Kidney epithelial cell (primary cell): ENCODE results near the gene TYMP. TPM values are rescaled to one million over a fixed set of nuclear protein-coding genes. Genes with fewer than 3 reads are reported as not detected.

Experiments used
- DNase-seq: peaks from one replicate; pipeline ENCODE4 v3.0.0-alpha.2; 2010; ENCODE audit warnings: low read depth
- H3K27me3 ChIP-seq: 2 replicates; pipeline ENCODE4 v1.6.0; 2011; ENCODE audit warnings: low read length; ENCODE audit not compliant: control insufficient read depth, insufficient read depth
- H3K36me3 ChIP-seq: 2 replicates; pipeline ENCODE4 v1.5.1; 2011; ENCODE audit warnings: low read length; ENCODE audit not compliant: control insufficient read depth, insufficient read depth
- H3K4me3 ChIP-seq: 2 replicates; pipeline ENCODE4 v1.5.1; 2011; ENCODE audit warnings: low read depth, mild to moderate bottlenecking, control low read depth, low read length
- total RNA-seq: library from RNA; depleted of rRNA; stranded (reverse); fragments of >200 nt; gene quantifications from 2 replicates; pipeline ENCODE4 v1.2.3, GENCODE V29; 2015
- TF ChIP-seq, protein P1 (sequence below): IDR thresholded peaks from 2 replicates; pipeline ENCODE4 v1.5.1; 2011; ENCODE audit warnings: mild to moderate bottlenecking, moderate library complexity, low read length, control low read depth, inconsistent platforms; ENCODE audit not compliant: insufficient read depth, poor library complexity, severe bottlenecking

TYMP gene
- total RNA-seq, 1 donor from 2014 or later: 53.1 TPM

DNA sequence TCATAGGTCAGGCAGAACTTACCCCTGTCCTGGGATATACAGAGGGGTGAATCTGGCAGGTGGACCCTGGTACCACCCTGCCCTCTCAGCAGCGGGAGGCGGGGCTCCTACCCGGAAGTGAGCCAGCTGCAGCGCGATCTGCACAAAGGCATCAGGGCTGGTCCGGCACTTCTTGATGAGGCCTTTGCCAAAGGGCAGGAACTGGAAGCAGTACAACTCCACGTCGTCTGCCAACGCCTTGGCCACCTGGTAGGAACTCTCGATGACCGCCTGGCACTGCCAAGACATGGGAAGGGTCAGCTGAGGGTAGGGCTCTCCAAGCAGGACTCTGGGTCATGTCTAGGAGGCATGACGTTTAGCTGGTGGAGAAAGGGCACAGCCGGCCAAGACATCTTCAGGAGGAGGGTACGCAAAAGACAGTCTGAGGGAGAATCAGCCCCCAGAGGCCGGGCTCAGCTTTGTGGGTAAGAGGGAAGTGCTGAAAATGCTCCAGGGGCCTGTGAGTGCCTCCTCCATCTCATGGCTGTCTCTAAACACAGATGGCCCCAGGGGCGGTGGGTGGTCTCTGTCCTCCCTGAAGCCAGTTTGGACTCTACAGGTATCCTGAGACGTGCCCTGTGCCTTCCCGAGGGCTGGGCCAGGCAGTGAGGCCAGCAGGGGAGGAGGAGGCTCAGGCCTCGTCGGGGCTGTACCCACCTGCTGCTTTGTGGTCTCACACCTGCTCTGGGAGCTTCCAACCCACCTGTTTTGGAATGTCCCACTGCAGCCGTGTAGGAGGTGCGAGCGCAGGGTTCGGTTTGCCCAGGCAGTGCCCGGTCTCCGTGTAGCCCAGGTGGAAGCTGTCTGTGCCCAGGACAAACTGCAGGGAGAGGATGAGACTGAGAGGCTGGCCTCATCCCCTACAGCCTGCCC, 41.7 kb upstream of the TYMP start:
- TF ChIP-seq, protein P1, sequence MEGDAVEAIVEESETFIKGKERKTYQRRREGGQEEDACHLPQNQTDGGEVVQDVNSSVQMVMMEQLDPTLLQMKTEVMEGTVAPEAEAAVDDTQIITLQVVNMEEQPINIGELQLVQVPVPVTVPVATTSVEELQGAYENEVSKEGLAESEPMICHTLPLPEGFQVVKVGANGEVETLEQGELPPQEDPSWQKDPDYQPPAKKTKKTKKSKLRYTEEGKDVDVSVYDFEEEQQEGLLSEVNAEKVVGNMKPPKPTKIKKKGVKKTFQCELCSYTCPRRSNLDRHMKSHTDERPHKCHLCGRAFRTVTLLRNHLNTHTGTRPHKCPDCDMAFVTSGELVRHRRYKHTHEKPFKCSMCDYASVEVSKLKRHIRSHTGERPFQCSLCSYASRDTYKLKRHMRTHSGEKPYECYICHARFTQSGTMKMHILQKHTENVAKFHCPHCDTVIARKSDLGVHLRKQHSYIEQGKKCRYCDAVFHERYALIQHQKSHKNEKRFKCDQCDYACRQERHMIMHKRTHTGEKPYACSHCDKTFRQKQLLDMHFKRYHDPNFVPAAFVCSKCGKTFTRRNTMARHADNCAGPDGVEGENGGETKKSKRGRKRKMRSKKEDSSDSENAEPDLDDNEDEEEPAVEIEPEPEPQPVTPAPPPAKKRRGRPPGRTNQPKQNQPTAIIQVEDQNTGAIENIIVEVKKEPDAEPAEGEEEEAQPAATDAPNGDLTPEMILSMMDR: no peak
- DNase-seq: no peak
- no peaks in the 10 kb centered on the region for H3K36me3 ChIP-seq
- no peak overlapping the region for H3K4me3 ChIP-seq
- peaks cover 3% of the 10 kb centered on the region for H3K27me3 ChIP-seq

DNA sequence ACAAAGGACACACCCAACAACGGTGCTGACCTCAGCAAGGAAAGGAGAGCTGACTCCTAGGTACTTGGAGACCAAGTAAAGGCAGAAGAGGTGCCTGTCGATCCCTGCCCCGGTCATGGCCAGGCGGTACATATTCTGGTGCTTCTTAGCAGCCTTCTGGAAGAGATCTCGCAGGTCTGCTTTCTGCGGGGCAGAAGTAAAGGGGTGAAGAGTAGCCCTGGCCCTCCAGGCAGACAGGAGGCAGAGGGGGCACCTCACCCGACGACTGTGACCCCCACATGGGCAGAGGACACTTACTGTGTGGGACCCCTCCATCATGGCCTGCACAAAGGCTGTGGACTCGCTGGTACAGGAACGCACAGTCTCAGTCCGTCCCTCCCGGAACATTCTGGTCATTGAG, 41.0 kb upstream of the TYMP start:
- DNase-seq: no peak
- TF ChIP-seq, protein P1: no peak
- no peaks in the 10 kb centered on the region for H3K36me3 ChIP-seq
- H3K4me3 ChIP-seq: no peak overlapping the region
- peaks cover 3% of the 10 kb centered on the region for H3K27me3 ChIP-seq

DNA sequence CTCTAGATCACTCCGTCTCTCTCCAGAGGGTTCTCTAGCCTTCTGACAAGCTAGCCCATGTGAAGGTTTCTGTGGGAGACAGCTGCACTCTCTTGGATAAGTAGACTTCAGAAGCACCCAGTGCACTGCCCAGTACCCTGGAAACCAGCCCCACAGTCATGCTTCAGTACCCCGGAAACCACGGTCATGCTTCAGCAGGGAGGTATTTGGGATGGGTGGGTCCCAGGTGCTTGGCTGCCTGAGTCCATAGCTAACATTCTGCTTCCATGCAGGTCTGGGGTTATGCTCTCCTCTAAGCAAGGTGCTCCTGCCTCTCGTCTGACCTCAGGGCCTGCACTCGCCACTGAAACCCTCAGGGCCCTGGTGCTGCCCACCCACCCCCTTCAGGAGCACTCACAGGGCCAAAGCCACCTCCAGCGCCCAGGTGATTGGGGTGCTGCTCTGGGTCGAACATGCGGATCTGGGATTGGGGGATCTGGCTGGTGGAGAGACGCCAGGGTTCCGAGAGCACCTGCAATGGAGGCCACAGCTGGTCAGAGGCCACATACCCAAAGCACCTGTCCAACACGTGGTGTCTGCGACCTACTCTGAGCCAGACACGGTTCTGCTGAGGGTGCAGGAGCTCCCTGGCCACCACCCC, 40.2 kb upstream of the TYMP start:
- H3K36me3 ChIP-seq: no peaks in the 10 kb centered on the region
- H3K27me3 ChIP-seq: no peaks in the 10 kb centered on the region
- TF ChIP-seq, protein P1: no peak
- DNase-seq: peak; percentile 28
- H3K4me3 ChIP-seq: no peak overlapping the region

DNA sequence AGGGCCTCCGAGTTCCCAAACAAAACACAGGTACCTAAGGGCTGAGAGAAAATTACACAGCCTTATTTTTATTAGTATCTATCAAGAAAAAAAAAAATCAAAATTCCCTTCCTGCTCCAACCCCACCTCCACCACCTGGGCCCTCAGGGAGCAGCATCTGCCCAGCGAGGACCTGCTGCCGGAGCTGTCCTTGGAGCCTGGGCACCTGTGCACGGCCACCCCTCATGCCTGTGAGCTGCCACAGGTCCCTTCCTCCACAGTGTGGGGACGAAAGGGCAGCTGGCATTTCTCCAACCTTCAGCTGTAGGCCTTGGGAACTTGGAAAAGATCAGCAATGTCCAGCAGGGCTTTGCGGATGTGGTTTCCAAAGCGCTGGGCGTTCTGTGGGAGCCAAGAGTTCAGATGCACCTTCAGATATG, 39.2 kb upstream of the TYMP start:
- Histone ChIP-seq H3K4me3 (no peak overlapping the region), H3K36me3 (no peaks in the 10 kb centered on the region), H3K27me3 (peaks cover 3% of the 10 kb centered on the region)
- DNase-seq: no peak
- TF ChIP-seq, protein P1: no peak

DNA sequence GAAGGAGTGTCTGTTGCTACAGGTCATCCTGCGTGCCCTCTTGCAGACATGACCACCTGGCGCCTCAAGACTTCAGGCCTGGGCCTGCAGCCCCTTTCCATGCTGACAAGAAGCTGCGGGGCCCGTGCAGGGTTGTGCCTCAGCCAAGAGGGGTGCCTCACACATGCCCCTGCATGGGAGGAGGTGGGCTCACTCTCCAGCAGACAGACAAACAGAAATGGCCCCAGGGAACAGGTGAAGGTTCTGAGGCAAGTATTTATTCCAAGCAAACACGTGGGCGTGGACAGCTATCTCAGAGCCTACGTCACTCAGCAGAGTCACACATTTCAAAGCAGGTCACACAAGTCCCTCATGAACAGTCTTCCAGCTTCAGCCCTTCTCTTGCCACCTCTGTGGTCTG, 38.8 kb upstream of the TYMP start:
- TF ChIP-seq, protein P1: no peak
- Histone ChIP-seq H3K4me3 (no peak overlapping the region), H3K27me3 (peaks cover 3% of the 10 kb centered on the region), H3K36me3 (no peaks in the 10 kb centered on the region)
- no peak for DNase-seq
